ENCODE results near the gene TAMALIN. TPM values are rescaled to one million over a fixed set of nuclear protein-coding genes. Genes with fewer than 3 reads are reported as not detected.

TAMALIN gene
- total RNA-seq, 1 experiment from 2014 or later, result 1.2 TPM

GRCh38 chr12:52024845-52025230, 18.1 kb downstream of the TAMALIN start:
- Histone ChIP-seq H3K23me2 (ENCODE audit: insufficient read length, low read depth, low read length, poor library complexity, severe bottlenecking) (peaks cover 16% of the 10 kb centered on the region), H3K9me3 (ENCODE audit: control insufficient read depth, low read depth, low read length) (no peaks in the 10 kb centered on the region), H4K8ac (replicated peaks; ENCODE audit: insufficient read length, low read depth, low read length) (no peak overlapping the region), H2BK12ac (ENCODE audit: insufficient read length, low read depth, low read length) (no peak overlapping the region), H3K27ac (ENCODE audit: insufficient read length, low read depth, low read length) (no peak overlapping the region), H3K18ac (ENCODE audit: insufficient read length, low read depth, low read length) (no peak overlapping the region), H3K79me1 (ENCODE audit: insufficient read depth, low read depth, low read length, poor library complexity, severe bottlenecking) (no peaks in the 10 kb centered on the region), H3K14ac (ENCODE audit: insufficient read depth, low read length) (no peak overlapping the region), H4K5ac (ENCODE audit: insufficient read length, low read depth, low read length) (no peak overlapping the region), H3K4me2 (ENCODE audit: insufficient read depth, insufficient read length, low read length) (no peak overlapping the region), H2BK20ac (ENCODE audit: low read depth, low read length, poor library complexity, severe bottlenecking) (no peak overlapping the region), H2AK5ac (ENCODE audit: insufficient read length, low read length) (no peak overlapping the region), H2BK15ac (ENCODE audit: low read depth, low read length) (no peak overlapping the region), H3K9ac (ENCODE audit: extremely low read depth, insufficient read length, low read length) (no peak overlapping the region), H4K91ac (ENCODE audit: insufficient read length, low read depth, low read length) (no peak overlapping the region), H3K56ac (ENCODE audit: insufficient read length, low read depth, low read length) (no peak overlapping the region), H3K4ac (ENCODE audit: low read depth, low read length) (no peak overlapping the region), H3K27me3 (ENCODE audit: insufficient read depth, low read length) (peaks cover 5% of the 10 kb centered on the region; the same call in 1 of the 2 replicates), H2BK120ac (ENCODE audit: low read depth, low read length, poor library complexity, severe bottlenecking) (no peak overlapping the region), H4K20me1 (ENCODE audit: control insufficient read depth, insufficient read depth, insufficient read length) (no peaks in the 10 kb centered on the region), H2BK5ac (ENCODE audit: insufficient read length, low read length) (no peak overlapping the region), H3K4me1 (ENCODE audit: insufficient read depth, low read length) (peaks cover 5% of the 10 kb centered on the region), H3T11ph (ENCODE audit: low read length) (no peak overlapping the region), H3K79me2 (ENCODE audit: insufficient read depth, low read length) (no peaks in the 10 kb centered on the region), H2AFZ (ENCODE audit: low read length) (no peak overlapping the region), H3K23ac (ENCODE audit: insufficient read length, low read depth, low read length) (no peak overlapping the region)
- no peak for DNase-seq
- no CpG with 5 or more reads among the region's 15 CpGs for WGBS (ENCODE audit: extremely low coverage, insufficient read length, low lambda C conversion rate)
- Mint-ChIP-seq H3K27ac (no peak overlapping the region), H3K4me1 (peaks cover 28 to 41% of the 10 kb centered on the region in 2 experiments), H3K4me3 (peak overlapping the region in 1 of 2 experiments; percentile 37; a peak in 1 of 5 replicates), H3K27me3 (ENCODE audit: low read depth) (peaks cover 55% of the 10 kb centered on the region), H3K36me3 (ENCODE audit: insufficient read depth in 1 of 3, low read depth in 3 of 3) (no peaks in the 10 kb centered on the region; a peak in 1 of 7 replicates), H3K9me3 (no peaks in the 10 kb centered on the region; a peak in 1 of 5 replicates)
- no peak for TF ChIP-seq CTCF (conservative IDR thresholded peaks at IDR 0.05)
